ENCODE data around the gene ENAH.

Gene ENAH

GRCh38 chr1:225494789-225495359 lies 158.0 kb downstream of the ENAH start:
- no peak for DNase-seq (ENCODE audit: low read depth in 3 of 3)

GRCh38 chr1:225493591-225494246 lies 159.2 kb downstream of the ENAH start:
- no peak for DNase-seq (ENCODE audit: low read depth in 3 of 3)

- no peak for DNase-seq (ENCODE audit: low read depth in 3 of 3)
Measured at GRCh38 chr1:225488676-225489075, 164.2 kb downstream of the ENAH start.

GRCh38 chr1:225486856-225487255 lies 166.1 kb downstream of the ENAH start:
- DNase-seq (ENCODE audit: low read depth in 3 of 3), result no peak

GRCh38 chr1:225485991-225486530 lies 166.9 kb downstream of the ENAH start:
- DNase-seq (ENCODE audit: low read depth in 3 of 3), result no peak

- DNase-seq (ENCODE audit: low read depth in 3 of 3), result no peak
Measured at GRCh38 chr1:225485226-225485625, 167.7 kb downstream of the ENAH start.

- no peak for DNase-seq (ENCODE audit: low read depth in 3 of 3)
Measured at GRCh38 chr1:225484657-225485214, 168.2 kb downstream of the ENAH start.

- no peak for DNase-seq (ENCODE audit: low read depth in 3 of 3)
Measured at GRCh38 chr1:225483818-225484656, 168.9 kb downstream of the ENAH start.

- DNase-seq (ENCODE audit: low read depth in 3 of 3), result no peak
Measured at GRCh38 chr1:225482421-225482950, 170.4 kb downstream of the ENAH start.

- DNase-seq (ENCODE audit: low read depth in 3 of 3), result no peak
Measured at GRCh38 chr1:225481738-225482137, 171.2 kb downstream of the ENAH start.

- peak in 1 of 3 experiments; percentile 52 for DNase-seq (ENCODE audit: low read depth in 3 of 3)
Measured at GRCh38 chr1:225480825-225481434, 172.0 kb downstream of the ENAH start.

GRCh38 chr1:225479996-225480720 lies 172.8 kb downstream of the ENAH start:
- DNase-seq (ENCODE audit: low read depth in 3 of 3), result no peak

GRCh38 chr1:225479341-225479740 lies 173.6 kb downstream of the ENAH start:
- DNase-seq (ENCODE audit: low read depth in 3 of 3), result no peak

GRCh38 chr1:225477296-225477911 lies 175.5 kb downstream of the ENAH start:
- DNase-seq (ENCODE audit: low read depth in 3 of 3), result no peak

GRCh38 chr1:225476538-225476988 lies 176.4 kb downstream of the ENAH start:
- DNase-seq (ENCODE audit: low read depth in 3 of 3), result no peak

- DNase-seq (ENCODE audit: low read depth in 3 of 3), result no peak
Measured at GRCh38 chr1:225476100-225476511, 176.8 kb downstream of the ENAH start.

GRCh38 chr1:225474986-225475820 lies 177.7 kb downstream of the ENAH start:
- peak in 2 of 3 experiments; percentile 31 to 55 for DNase-seq (ENCODE audit: low read depth in 3 of 3)

- DNase-seq (ENCODE audit: low read depth in 3 of 3), result no peak
Measured at GRCh38 chr1:225474439-225474985, 178.4 kb downstream of the ENAH start.
